Neutrophil (primary cell): Measurements from ENCODE around the gene L2HGDH.

Experiments used
- H3K27ac ChIP-seq: fragments of 200-600 bp; sonication (generic); 2 replicates; pipeline ENCODE4 v1.5.1; 2016; ENCODE audit warnings: mild to moderate bottlenecking, moderate library complexity
- H3K27me3 ChIP-seq: fragments of 200-600 bp; sonication (generic); 2 replicates; pipeline ENCODE4 v1.6.0; 2016; ENCODE audit warnings: mild to moderate bottlenecking
- H3K36me3 ChIP-seq: fragments of 200-600 bp; sonication (generic); 2 replicates; pipeline ENCODE4 v1.5.1; 2017
- H3K4me1 ChIP-seq, 2 experiments: fragments of 200-600 bp in 1 of 2; sonication (generic) in 1 of 2; 1 replicate in 1 of 2; 2 replicates in 1 of 2; pipeline versions ENCODE4 v1.5.1 to v1.6.1; 2013 to 2016; ENCODE audit warnings: low read depth in 1 of 2, low read length in 1 of 2, mild to moderate bottlenecking in 1 of 2, moderate library complexity in 1 of 2; ENCODE audit not compliant: control insufficient read depth in 1 of 2, insufficient read depth in 1 of 2
- H3K4me3 ChIP-seq, 2 experiments: fragments of 200-600 bp in 1 of 2; sonication (generic) in 1 of 2; 1 replicate in 1 of 2; 2 replicates in 1 of 2; pipeline ENCODE4 v1.5.1; 2013 to 2016; ENCODE audit warnings: low read depth in 1 of 2, low read length in 1 of 2, mild to moderate bottlenecking in 1 of 2, moderate library complexity in 1 of 2
- H3K9me3 ChIP-seq: fragments of 200-600 bp; sonication (generic); 2 replicates; pipeline ENCODE4 v1.5.1; 2016
- TF ChIP-seq, protein P1 (sequence below): fragments of 200-600 bp; sonication (generic); IDR thresholded peaks from 2 replicates; pipeline ENCODE4 v1.5.1; 2016; ENCODE audit warnings: antibody characterized with exemption

L2HGDH gene

DNA sequence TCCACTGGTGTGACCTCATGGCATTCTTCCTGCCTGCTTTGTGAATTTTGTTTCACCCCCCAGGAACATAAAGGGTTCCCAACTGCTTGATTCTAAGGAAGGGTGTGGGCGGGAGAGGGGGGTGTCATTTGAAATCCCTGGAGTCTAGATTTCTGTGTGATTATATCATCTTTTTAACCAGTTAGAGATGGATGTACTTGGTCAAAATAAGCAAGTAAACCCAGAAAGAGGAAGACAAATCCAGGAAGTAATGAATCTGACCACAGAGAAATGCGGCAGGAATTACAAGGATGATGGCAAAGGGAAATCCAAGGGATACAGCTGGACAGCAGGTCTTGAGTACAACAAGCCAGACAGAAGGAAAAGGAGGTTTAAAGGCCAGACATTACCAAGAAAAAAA is 38.9 kb upstream of the L2HGDH start:
- H3K27me3 ChIP-seq, result no peaks in the 10 kb centered on the region
- H3K4me1 ChIP-seq, result no peaks in the 10 kb centered on the region
- TF ChIP-seq, protein P1, sequence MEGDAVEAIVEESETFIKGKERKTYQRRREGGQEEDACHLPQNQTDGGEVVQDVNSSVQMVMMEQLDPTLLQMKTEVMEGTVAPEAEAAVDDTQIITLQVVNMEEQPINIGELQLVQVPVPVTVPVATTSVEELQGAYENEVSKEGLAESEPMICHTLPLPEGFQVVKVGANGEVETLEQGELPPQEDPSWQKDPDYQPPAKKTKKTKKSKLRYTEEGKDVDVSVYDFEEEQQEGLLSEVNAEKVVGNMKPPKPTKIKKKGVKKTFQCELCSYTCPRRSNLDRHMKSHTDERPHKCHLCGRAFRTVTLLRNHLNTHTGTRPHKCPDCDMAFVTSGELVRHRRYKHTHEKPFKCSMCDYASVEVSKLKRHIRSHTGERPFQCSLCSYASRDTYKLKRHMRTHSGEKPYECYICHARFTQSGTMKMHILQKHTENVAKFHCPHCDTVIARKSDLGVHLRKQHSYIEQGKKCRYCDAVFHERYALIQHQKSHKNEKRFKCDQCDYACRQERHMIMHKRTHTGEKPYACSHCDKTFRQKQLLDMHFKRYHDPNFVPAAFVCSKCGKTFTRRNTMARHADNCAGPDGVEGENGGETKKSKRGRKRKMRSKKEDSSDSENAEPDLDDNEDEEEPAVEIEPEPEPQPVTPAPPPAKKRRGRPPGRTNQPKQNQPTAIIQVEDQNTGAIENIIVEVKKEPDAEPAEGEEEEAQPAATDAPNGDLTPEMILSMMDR, result no peak
- H3K4me3 ChIP-seq, result no peak overlapping the region
- H3K36me3 ChIP-seq, result no peaks in the 10 kb centered on the region
- H3K27ac ChIP-seq, result no peak overlapping the region
- no peaks in the 10 kb centered on the region for H3K9me3 ChIP-seq

DNA sequence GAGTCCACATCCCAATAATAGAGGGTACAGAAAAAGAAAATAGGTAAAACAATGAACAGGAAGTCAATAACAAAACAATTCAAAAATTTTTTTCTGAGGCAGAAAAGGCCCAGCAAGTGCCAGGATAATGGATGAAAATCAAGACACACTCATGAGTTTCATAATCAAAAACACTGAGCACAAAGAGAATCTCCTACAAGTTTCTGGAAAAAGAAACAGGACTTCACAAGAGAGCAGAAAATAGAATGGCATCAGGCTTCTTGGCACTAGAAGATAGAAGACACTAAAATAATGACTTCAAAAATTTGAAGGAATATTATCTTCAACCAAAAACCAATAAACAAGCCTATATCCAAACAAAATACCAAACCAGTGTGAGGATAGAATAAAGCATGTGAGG is 36.9 kb upstream of the L2HGDH start:
- Histone ChIP-seq H3K9me3 (no peaks in the 10 kb centered on the region), H3K27ac (no peak overlapping the region), H3K4me1 (no peaks in the 10 kb centered on the region), H3K27me3 (no peaks in the 10 kb centered on the region), H3K36me3 (no peaks in the 10 kb centered on the region), H3K4me3 (no peak overlapping the region)
- TF ChIP-seq, protein P1, result no peak

DNA sequence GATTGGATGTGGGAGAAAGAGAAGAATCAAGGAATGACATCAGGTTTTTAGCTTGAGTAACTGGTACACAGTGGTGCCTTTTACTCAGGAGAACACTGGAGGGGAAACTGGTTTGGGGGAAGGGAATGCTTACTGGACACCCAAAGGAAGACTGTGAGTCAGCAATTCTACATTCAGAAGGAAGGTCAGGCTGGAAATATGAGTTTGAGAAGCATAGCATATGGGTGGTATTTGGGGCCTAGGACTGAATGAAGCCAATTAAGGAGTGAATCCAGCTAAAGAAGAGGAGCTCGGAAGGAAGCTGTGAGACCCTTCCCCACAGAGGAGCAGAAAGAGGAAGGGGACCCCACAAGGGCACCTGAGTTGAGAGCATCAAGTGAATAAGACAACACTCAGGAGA is 35.5 kb upstream of the L2HGDH start:
- Histone ChIP-seq H3K27ac (no peak overlapping the region), H3K4me1 (no peaks in the 10 kb centered on the region), H3K9me3 (no peaks in the 10 kb centered on the region), H3K4me3 (no peak overlapping the region), H3K36me3 (no peaks in the 10 kb centered on the region), H3K27me3 (no peaks in the 10 kb centered on the region)
- TF ChIP-seq, protein P1, result no peak

DNA sequence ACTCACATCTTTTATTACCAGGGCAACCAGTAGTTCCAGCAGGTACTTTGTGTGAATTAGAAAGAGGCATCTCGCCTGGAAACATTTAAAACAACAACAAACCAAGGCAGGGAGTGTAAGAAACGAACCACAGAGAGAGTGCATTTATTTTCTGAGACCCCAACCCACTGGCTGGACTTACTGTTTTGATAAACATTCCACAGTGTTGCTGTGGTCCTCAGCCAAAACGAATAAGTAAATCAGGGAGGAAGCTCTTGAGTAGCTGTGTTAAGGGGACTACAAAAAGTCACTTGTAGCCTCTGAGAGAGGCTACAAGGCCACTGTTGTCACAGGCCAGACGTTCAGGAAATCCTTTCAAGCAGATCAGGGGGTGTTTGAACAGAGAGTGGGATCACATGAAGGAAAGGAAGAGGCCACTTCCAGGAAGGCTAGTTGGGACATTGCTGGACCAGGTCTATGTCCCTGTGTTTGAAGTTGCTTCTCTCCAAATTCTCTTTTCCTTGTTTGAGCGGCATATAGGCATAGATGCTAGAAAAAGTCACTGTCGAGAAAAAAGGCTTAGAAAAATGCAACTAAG is 33.9 kb upstream of the L2HGDH start:
- H3K27ac ChIP-seq, result no peak overlapping the region
- no peak overlapping the region for H3K4me3 ChIP-seq
- no peaks in the 10 kb centered on the region for H3K9me3 ChIP-seq
- H3K27me3 ChIP-seq, result no peaks in the 10 kb centered on the region
- TF ChIP-seq, protein P1, result no peak
- no peaks in the 10 kb centered on the region for H3K36me3 ChIP-seq
- no peaks in the 10 kb centered on the region for H3K4me1 ChIP-seq

DNA sequence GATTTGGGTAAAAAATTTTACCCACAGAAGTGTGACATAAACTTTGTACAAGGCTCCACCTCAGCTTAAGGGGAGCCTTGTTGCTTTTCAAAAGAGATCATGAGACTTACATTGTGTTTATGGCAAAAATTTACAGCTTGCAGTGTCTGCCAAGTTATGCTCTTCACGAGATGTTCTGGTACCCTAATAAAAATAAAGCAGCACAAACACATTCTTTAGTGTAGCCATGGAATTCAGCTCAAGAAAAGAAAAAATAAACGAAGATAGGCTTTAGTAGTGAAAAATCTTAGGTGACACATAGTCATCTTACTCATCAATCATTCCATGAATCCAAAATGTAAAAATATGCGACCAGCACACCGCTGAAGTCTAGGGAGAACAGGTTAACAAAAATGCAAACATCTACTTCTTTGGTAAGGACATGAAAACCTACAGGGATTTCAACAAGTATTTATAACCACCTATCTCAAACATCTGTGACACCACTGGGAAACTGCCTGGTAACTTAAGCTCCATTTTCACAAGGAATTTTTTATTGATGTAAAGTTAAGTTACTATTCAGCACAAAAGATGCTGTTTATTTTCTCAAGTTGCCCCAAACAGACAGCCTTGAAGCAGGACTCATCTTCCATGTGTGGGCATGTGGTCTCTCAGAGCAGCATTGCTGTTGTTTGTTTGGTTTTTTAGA is 33.0 kb upstream of the L2HGDH start:
- no peaks in the 10 kb centered on the region for H3K36me3 ChIP-seq
- H3K4me3 ChIP-seq, result no peak overlapping the region
- TF ChIP-seq, protein P1, result no peak
- H3K9me3 ChIP-seq, result no peaks in the 10 kb centered on the region
- H3K27me3 ChIP-seq, result no peaks in the 10 kb centered on the region
- no peak overlapping the region for H3K27ac ChIP-seq
- no peaks in the 10 kb centered on the region for H3K4me1 ChIP-seq
